ENCODE data around the gene SLC25A38. TPM values are rescaled to one million over a fixed set of nuclear protein-coding genes. Genes with fewer than 3 reads are reported as not detected.
A peak's percentile ranks its signal among the peaks of the same experiment; 100 is the strongest.

The SLC25A38 gene
- total RNA-seq, 4 donors from 2014 or later, result 6.2 to 21.7 (median 12.6) TPM

DNA sequence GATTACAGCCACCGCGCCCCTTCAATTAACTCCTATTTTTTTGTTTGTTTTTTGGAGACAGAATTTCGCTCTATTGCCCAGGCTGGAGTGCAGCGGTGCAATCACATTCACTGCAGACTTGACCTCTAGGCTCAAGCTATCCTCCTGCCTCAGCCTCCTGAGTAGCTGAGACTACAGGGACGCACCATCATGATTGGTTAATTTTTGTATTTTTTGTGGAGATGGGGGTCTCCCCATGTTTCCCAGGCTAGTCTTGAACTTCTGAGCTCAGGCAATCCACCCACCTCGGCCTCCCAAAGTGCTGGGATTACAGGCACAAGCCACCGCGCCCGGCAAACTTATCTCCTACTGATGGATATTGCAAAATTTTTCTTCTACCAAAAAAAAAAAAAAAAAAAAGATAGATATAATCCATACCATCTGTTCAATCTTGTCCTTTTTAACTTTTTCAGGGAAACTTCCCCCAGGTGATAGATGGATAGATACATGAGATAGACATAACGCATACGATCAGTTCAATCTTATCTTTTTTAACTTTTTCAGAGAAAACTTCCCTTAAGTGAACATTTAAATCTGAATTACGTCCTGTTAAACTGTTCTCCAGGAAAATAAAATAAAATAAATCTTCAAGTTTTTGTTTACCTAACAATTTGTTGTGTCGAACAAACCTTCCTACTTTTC is 22.7 kb downstream of the SLC25A38 start:
- H3K4me3 ChIP-seq, result peak overlapping the region; percentile 61 to 94 (median 70)
- H3K4me1 ChIP-seq, result peaks cover 6 to 44% (median 28%) of the 10 kb centered on the region in 3 donors
- no peak for DNase-seq
- H3K36me3 ChIP-seq, result peaks cover 5 to 34% (median 20%) of the 10 kb centered on the region in 3 donors
- intact Hi-C loops (cut with DNase I), result no loop called here
- TF ChIP-seq POLR2A (IDR thresholded peaks at IDR 0.05), result no peak
- TF ChIP-seq, protein P1, sequence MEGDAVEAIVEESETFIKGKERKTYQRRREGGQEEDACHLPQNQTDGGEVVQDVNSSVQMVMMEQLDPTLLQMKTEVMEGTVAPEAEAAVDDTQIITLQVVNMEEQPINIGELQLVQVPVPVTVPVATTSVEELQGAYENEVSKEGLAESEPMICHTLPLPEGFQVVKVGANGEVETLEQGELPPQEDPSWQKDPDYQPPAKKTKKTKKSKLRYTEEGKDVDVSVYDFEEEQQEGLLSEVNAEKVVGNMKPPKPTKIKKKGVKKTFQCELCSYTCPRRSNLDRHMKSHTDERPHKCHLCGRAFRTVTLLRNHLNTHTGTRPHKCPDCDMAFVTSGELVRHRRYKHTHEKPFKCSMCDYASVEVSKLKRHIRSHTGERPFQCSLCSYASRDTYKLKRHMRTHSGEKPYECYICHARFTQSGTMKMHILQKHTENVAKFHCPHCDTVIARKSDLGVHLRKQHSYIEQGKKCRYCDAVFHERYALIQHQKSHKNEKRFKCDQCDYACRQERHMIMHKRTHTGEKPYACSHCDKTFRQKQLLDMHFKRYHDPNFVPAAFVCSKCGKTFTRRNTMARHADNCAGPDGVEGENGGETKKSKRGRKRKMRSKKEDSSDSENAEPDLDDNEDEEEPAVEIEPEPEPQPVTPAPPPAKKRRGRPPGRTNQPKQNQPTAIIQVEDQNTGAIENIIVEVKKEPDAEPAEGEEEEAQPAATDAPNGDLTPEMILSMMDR (IDR thresholded peaks at IDR 0.05), result no peak
- no peaks in the 10 kb centered on the region for H3K9me3 ChIP-seq
- peak overlapping the region; percentile 86 to 89 (median 88) for H3K27ac ChIP-seq
- WGBS, 2 donors, result 64 to 71% methylated on average over 13 of the region's 13 CpGs
- H3K27me3 ChIP-seq, result no peaks in the 10 kb centered on the region

DNA sequence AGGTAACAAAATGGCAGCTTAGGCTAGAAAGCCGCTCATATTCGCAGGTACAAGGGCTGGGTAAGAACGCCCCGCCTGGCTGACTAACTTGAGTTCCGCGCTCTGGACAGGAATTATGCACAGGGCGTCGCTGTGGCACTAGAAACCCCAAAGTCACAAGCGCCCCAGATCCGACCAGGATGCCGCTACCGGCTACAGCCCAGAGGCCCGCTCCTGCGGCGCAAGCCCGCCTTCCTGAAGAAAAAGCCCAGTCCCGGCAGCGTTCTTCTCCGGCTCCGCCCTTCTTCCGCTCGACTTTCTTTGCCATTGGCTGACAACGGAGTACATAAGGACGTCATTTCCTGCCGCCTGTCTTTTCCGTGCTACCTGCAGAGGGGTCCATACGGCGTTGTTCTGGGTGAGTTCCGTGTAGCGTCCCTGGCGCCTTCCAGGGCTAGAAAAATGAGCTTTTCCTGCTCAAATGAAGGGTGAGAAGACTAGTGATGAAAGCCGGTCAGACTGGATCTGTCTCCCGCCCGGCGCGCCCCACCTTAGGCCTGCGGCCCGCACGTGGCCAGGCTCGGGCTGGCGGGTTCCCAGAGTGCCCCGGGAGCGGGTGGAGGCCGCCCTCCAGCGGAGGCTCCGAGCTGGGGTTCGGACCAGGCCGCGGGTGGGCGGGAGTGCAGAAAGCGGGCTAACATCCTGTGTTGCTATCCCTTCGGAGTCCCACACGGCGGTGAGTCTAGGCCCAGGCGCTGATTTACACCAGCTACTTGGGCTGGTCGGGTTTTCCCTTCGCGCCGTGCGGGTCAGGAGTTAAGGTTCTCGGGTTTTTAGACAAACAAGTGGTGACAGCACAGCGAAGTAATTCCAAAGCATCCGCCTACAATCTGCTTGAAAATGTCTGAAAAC is 23.4 kb downstream of the SLC25A38 start, which contains the start of gene RPSA:
Gene RPSA (plus strand): TSS at position 353 of the 891 bp plus-strand sequence. CDS start 934 bp downstream, outside the sequence.
- Histone ChIP-seq H3K27ac (peak within 1 kb of the TSS; percentile 86 to 89 (median 88)), H3K4me1 (peaks cover 6 to 52% (median 28%) of the 10 kb centered on the region in 3 donors), H3K36me3 (peaks cover 13 to 36% (median 22%) of the 10 kb centered on the region in 3 donors), H3K4me3 (peak within 1 kb of the TSS; percentile 61 to 94 (median 70)), H3K27me3 (no peaks in the 10 kb centered on the region), H3K9me3 (no peaks in the 10 kb centered on the region)
- TF ChIP-seq POLR2A (IDR thresholded peaks at IDR 0.05), result peak in 3 of 4 donors; percentile 89 to 96 (median 95)
- TF ChIP-seq, protein P1 (IDR thresholded peaks at IDR 0.05), result peak in 5 of 6 experiments; percentile 9 to 49 (median 38)
- intact Hi-C loops (cut with DNase I), result no loop called here
- DNase-seq, result peak; percentile 78
- WGBS, 2 donors, result 0 to 2% methylated on average over 9 to 36 of the region's 63 CpGs

DNA sequence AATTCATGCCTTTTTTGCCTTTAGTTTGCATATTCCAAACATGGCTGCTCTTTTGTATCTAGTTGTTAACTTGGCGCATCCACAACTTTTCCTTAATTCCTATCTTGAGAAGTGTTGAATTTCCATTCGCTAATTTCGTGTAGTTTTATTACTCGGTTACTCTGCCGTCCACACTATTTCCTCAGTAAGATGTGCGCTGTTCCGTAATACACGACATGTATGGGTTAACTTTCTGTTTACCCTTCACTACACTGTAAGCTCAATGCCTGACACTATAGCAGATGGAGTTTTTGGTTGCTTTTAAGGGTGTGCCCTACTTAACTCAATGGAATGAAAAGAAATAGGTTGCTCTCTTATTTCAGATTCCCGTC is 24.1 kb downstream of the SLC25A38 start:
- Histone ChIP-seq H3K9me3 (no peaks in the 10 kb centered on the region), H3K4me1 (peaks cover 6 to 58% (median 28%) of the 10 kb centered on the region in 3 donors), H3K27ac (peak overlapping the region; percentile 86 to 89 (median 88)), H3K27me3 (no peaks in the 10 kb centered on the region), H3K4me3 (peak overlapping the region; percentile 61 to 94 (median 70)), H3K36me3 (peaks cover 14 to 43% (median 28%) of the 10 kb centered on the region in 3 donors)
- intact Hi-C loops (cut with DNase I), result no loop called here
- TF ChIP-seq, protein P1 (IDR thresholded peaks at IDR 0.05), result no peak
- TF ChIP-seq POLR2A (IDR thresholded peaks at IDR 0.05), result no peak
- no peak for DNase-seq
- WGBS, 2 donors, result 0 to 6% methylated on average over 9 of the region's 9 CpGs

DNA sequence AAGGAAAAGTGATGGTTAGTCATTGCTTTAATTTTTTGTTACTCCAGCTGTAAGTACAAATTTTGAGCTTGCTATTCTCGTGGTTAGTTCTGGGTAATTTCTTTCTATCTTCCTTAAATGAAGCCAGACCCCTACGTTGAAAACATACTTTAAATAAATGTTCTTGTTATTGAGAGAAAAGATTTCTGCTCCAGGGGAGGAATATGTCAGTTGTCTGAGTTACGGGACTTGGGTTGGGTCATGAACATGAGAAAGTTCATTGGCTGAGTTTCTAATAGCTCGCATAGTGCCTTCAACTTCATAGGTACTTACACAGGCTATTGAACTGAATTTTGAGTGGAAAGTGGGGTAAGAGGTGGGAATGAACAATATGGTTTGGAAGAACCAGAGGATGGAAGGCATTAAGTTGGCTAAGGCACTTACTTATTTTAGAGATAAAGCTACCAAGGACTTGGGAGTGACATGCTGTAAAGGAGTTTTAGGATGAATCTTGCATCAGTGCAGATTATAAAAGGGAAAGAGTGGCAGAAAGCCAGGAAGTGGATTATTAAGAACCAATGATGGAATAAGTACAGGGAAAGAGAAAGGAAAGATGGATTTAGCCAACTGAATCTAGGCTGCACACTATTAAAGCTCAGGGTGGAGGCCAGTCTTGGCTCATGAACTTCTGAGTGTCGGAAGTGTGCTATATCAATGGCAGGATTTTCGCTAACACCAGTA is 24.8 kb downstream of the SLC25A38 start:
- H3K36me3 ChIP-seq, result peaks cover 14 to 50% (median 35%) of the 10 kb centered on the region in 3 donors
- H3K27ac ChIP-seq, result peak overlapping the region; percentile 4 to 89 (median 88)
- DNase-seq, result no peak
- intact Hi-C loops (cut with DNase I), result no loop called here
- no peaks in the 10 kb centered on the region for H3K27me3 ChIP-seq
- no peaks in the 10 kb centered on the region for H3K9me3 ChIP-seq
- peak overlapping the region; percentile 61 to 94 (median 70) for H3K4me3 ChIP-seq
- WGBS, 2 donors, result 38 to 53% methylated on average over 6 of the region's 6 CpGs
- peaks cover 6 to 65% (median 28%) of the 10 kb centered on the region in 3 donors for H3K4me1 ChIP-seq
- TF ChIP-seq POLR2A (IDR thresholded peaks at IDR 0.05), result no peak
- TF ChIP-seq, protein P1 (IDR thresholded peaks at IDR 0.05), result no peak

Measured in esophagus squamous epithelium (tissue), 5 donors.